ENCODE results near the gene CST9L. TPM values are rescaled to one million over a fixed set of nuclear protein-coding genes. Genes with fewer than 3 reads are reported as not detected.

Gene CST9L
- total and polyA plus RNA-seq, 7 experiments from 2014 or later, result not detected

- Mint-ChIP-seq H3K27me3 (peaks cover 10 to 48% (median 23%) of the 10 kb centered on the region in 5 donors), H3K36me3 (no peaks in the 10 kb centered on the region), H3K4me1 (peaks cover 0 to 1% (median 0%) of the 10 kb centered on the region in 7 donors), H3K9me3 (peaks cover 0 to 4% (median 0%) of the 10 kb centered on the region in 11 donors), H3K4me3 (no peak overlapping the region), H3K27ac (no peak overlapping the region)
- intact Hi-C loops (cut with micrococcal nuclease), result no loop called here
- ChIA-PET CTCF (no interaction called here), POLR2A (no interaction called here)
- H3K9me3 ChIP-seq (ENCODE audit: control insufficient read depth in 2 of 3, low read length in 3 of 3), result no peaks in the 10 kb centered on the region
- DNase-seq (no peak), ATAC-seq (no peak)
- H3K4me3 ChIP-seq (ENCODE audit: low read length), result no peak overlapping the region
- no peaks in the 10 kb centered on the region for H3K27me3 ChIP-seq (ENCODE audit: control insufficient read depth in 2 of 2, insufficient read depth in 2 of 2, low read length in 2 of 2)
- no peaks in the 10 kb centered on the region for H3K36me3 ChIP-seq (ENCODE audit: control insufficient read depth in 2 of 3, insufficient read depth in 3 of 3, low read length in 3 of 3)
- H3K4me1 ChIP-seq (ENCODE audit: control insufficient read depth in 2 of 2, insufficient read depth in 2 of 2, low read length in 2 of 2), result no peaks in the 10 kb centered on the region
- H3K27ac ChIP-seq (ENCODE audit: low read depth, low read length), result no peak overlapping the region
Observed at GRCh38 chr20:23587631-23588030, 19.3 kb upstream of the CST9L start.

DNA sequence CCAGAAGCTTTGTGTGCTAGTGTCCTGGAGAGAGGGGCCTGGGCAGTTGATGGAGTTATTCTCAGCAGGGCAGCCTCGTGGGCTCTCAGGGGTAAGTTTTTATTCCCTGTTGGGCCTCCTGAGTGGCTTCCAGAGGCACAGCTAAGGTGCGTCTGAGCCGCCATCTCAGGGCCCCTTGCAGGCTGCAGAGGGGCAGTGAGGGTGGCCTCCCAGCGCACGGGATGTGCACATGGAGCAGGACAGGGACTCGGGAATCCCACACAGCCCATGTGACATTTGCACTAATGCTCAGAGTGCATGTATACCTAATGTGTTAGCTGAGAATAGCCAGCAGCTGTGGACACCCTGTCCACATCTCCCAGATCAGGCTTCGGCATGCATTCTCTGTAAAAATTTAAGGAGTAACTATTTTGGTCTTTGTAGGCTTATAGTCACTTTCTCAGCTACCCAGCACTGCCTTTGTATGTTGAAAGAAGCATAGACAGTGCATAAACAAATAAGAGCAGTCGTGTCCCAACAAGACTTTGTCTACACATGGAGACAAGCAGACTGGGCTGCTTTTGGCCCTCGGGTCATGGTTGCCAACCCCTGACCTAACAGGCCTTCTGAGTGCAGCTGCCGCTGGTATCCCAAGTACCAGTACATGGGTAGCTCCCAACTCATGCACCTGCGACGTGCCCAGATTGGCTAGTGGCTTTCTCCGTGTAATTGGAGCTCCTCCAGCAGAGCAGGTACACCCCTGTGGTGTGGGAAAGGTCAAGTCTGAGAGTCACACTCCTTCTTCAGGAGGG lies 18.6 kb upstream of the CST9L start:
- POLR2A ChIA-PET, result no interaction called here

DNA sequence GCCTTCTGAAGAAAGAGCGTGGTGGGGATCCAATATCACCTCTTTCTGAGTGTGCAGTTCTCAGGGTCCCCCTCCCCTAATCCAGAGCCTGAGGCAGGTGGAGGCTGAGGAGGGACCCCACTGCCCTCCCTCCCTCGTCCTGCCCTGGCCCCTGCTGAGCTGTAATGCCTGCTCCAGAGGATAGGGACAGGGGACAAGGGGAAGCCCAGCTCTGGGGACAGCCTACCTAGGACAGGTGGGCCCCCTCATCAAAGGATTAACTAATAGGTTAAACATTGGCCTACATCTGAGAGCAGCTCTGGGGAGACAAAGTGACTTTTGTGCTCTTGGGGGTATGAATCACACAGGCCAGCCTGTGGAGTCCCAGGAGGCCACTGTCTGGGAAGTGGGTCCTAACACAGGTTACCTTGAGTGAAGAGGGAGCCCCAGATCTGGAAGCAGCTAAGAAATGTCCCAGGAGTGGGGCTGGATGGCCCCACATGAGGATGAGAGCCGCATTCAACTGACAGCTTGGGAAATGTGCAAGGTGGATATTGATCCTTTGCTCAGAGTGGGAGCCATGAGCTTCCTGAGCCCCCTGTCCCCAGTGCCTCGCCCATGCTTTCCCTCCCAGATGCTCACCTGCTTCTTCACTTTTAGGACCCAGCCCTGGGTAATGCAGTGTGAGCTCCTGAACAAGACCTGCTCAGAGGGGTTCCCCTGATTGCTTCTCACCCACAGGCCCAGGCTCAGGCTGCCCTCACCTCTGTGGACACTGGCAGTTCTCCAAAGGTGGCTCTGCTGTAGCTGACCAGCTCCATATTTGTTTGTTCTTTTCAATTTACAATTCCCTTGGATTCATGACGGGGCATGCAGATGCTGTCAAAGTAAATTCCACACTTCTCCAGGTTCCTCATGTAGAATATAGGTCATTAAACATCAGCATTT lies 17.8 kb upstream of the CST9L start:
- DNase-seq (no peak), ATAC-seq (no peak)
- Mint-ChIP-seq H3K36me3 (no peaks in the 10 kb centered on the region), H3K27ac (no peak overlapping the region), H3K4me1 (peaks cover 0 to 1% (median 0%) of the 10 kb centered on the region in 7 donors), H3K27me3 (peaks cover 10 to 59% (median 35%) of the 10 kb centered on the region in 5 donors), H3K4me3 (no peak overlapping the region), H3K9me3 (peaks cover 0 to 4% (median 1%) of the 10 kb centered on the region in 11 donors)
- Histone ChIP-seq H3K4me3 (ENCODE audit: low read length) (no peak overlapping the region), H3K4me1 (ENCODE audit: control insufficient read depth in 2 of 2, insufficient read depth in 2 of 2, low read length in 2 of 2) (no peaks in the 10 kb centered on the region), H3K27ac (ENCODE audit: low read depth, low read length) (no peak overlapping the region), H3K27me3 (ENCODE audit: control insufficient read depth in 2 of 2, insufficient read depth in 2 of 2, low read length in 2 of 2) (no peaks in the 10 kb centered on the region), H3K9me3 (ENCODE audit: control insufficient read depth in 2 of 3, low read length in 3 of 3) (no peaks in the 10 kb centered on the region), H3K36me3 (ENCODE audit: control insufficient read depth in 2 of 3, insufficient read depth in 3 of 3, low read length in 3 of 3) (no peaks in the 10 kb centered on the region)
- intact Hi-C loops (cut with micrococcal nuclease), result no loop called here
- ChIA-PET POLR2A (no interaction called here), CTCF (no interaction called here)

More for the DNA sequence above, 18.6 kb upstream of the CST9L start:
- H3K27ac Mint-ChIP-seq, result no peak overlapping the region
- no peaks in the 10 kb centered on the region for H3K36me3 Mint-ChIP-seq
- H3K9me3 ChIP-seq (ENCODE audit: control insufficient read depth in 2 of 3, low read length in 3 of 3), result no peaks in the 10 kb centered on the region
- ATAC-seq (no peak), DNase-seq (no peak)
- H3K4me3 ChIP-seq (ENCODE audit: low read length), result no peak overlapping the region
- CTCF ChIA-PET, result no interaction called here
- H3K4me1 Mint-ChIP-seq, result peaks cover 0 to 1% (median 0%) of the 10 kb centered on the region in 7 donors
- H3K9me3 Mint-ChIP-seq, result peaks cover 0 to 4% (median 0%) of the 10 kb centered on the region in 11 donors
- H3K36me3 ChIP-seq (ENCODE audit: control insufficient read depth in 2 of 3, insufficient read depth in 3 of 3, low read length in 3 of 3), result no peaks in the 10 kb centered on the region
- no peaks in the 10 kb centered on the region for H3K27me3 ChIP-seq (ENCODE audit: control insufficient read depth in 2 of 2, insufficient read depth in 2 of 2, low read length in 2 of 2)
- no peak overlapping the region for H3K4me3 Mint-ChIP-seq
- no peak overlapping the region for H3K27ac ChIP-seq (ENCODE audit: low read depth, low read length)
- peaks cover 10 to 55% (median 28%) of the 10 kb centered on the region in 5 donors for H3K27me3 Mint-ChIP-seq
- H3K4me1 ChIP-seq (ENCODE audit: control insufficient read depth in 2 of 2, insufficient read depth in 2 of 2, low read length in 2 of 2), result no peaks in the 10 kb centered on the region
- intact Hi-C loops (cut with micrococcal nuclease), result no loop called here

- ChIA-PET CTCF (no interaction called here), POLR2A (no interaction called here)
Observed at GRCh38 chr20:23585449-23585807, 17.1 kb upstream of the CST9L start.

DNA sequence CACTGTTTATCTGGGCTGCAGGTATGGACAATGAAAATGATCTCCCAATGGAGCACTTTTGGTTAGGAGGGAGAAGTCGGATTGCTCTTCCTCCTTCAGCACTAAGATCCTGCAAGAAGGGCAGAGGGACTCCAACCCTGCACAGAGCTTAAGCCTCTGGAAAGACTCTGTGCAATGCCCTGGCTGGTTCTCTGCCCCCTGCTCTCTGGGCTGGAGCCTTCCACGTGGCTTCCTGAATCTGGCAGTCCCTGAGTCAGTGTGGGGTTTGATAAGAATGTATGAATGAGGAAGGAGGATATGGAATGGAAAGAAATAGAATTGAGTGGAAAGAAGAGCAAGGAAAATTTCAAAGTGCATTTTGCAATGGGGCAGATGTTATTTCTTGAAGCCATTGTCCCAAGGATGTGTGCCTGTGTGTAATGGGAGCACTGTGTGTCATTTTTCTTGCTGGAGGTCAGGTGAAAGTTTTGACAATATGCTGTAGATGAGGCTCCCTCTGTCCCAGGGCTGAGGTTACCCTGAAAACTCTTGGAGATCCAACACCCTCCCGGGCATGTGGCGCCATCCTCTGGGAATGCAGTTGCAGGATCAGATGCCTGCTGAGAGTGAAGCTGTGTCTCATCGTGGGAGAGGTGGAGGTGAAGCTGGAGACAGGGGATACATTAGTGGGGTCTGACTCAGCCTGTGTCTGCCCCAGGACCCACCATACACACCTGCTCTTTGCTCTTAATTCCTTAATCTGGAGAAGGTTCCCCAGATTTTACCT lies 16.3 kb upstream of the CST9L start:
- no peak overlapping the region for H3K4me3 ChIP-seq (ENCODE audit: low read length)
- no peaks in the 10 kb centered on the region for H3K36me3 ChIP-seq (ENCODE audit: control insufficient read depth in 2 of 3, insufficient read depth in 3 of 3, low read length in 3 of 3)
- H3K27me3 Mint-ChIP-seq, result peaks cover 10 to 65% (median 44%) of the 10 kb centered on the region in 5 donors
- H3K4me3 Mint-ChIP-seq, result no peak overlapping the region
- no peaks in the 10 kb centered on the region for H3K4me1 ChIP-seq (ENCODE audit: control insufficient read depth in 2 of 2, insufficient read depth in 2 of 2, low read length in 2 of 2)
- ATAC-seq (no peak), DNase-seq (no peak)
- no peak overlapping the region for H3K27ac ChIP-seq (ENCODE audit: low read depth, low read length)
- no peaks in the 10 kb centered on the region for H3K9me3 ChIP-seq (ENCODE audit: control insufficient read depth in 2 of 3, low read length in 3 of 3)
- intact Hi-C loops (cut with micrococcal nuclease), result no loop called here
- ChIA-PET CTCF (no interaction called here), POLR2A (no interaction called here)
- no peak overlapping the region for H3K27ac Mint-ChIP-seq
- no peaks in the 10 kb centered on the region for H3K27me3 ChIP-seq (ENCODE audit: control insufficient read depth in 2 of 2, insufficient read depth in 2 of 2, low read length in 2 of 2)
- H3K9me3 Mint-ChIP-seq, result peaks cover 0 to 12% (median 6%) of the 10 kb centered on the region in 11 donors
- peaks cover 0 to 1% (median 0%) of the 10 kb centered on the region in 7 donors for H3K4me1 Mint-ChIP-seq
- H3K36me3 Mint-ChIP-seq, result no peaks in the 10 kb centered on the region

More at GRCh38 chr20:23585449-23585807, 17.1 kb upstream of the CST9L start:
- Mint-ChIP-seq H3K9me3 (peaks cover 0 to 7% (median 4%) of the 10 kb centered on the region in 11 donors), H3K36me3 (no peaks in the 10 kb centered on the region), H3K4me3 (no peak overlapping the region), H3K27me3 (peaks cover 10 to 65% (median 38%) of the 10 kb centered on the region in 5 donors), H3K4me1 (peaks cover 0 to 1% (median 0%) of the 10 kb centered on the region in 7 donors), H3K27ac (no peak overlapping the region)
- Histone ChIP-seq H3K4me3 (ENCODE audit: low read length) (no peak overlapping the region), H3K27me3 (ENCODE audit: control insufficient read depth in 2 of 2, insufficient read depth in 2 of 2, low read length in 2 of 2) (no peaks in the 10 kb centered on the region), H3K9me3 (ENCODE audit: control insufficient read depth in 2 of 3, low read length in 3 of 3) (no peaks in the 10 kb centered on the region), H3K27ac (ENCODE audit: low read depth, low read length) (no peak overlapping the region), H3K4me1 (ENCODE audit: control insufficient read depth in 2 of 2, insufficient read depth in 2 of 2, low read length in 2 of 2) (no peaks in the 10 kb centered on the region), H3K36me3 (ENCODE audit: control insufficient read depth in 2 of 3, insufficient read depth in 3 of 3, low read length in 3 of 3) (no peaks in the 10 kb centered on the region)
- ATAC-seq (no peak), DNase-seq (no peak)
- intact Hi-C loops (cut with micrococcal nuclease), result no loop called here

- CTCF ChIA-PET, result no interaction called here
- peaks cover 10 to 65% (median 43%) of the 10 kb centered on the region in 5 donors for H3K27me3 Mint-ChIP-seq
- intact Hi-C loops (cut with micrococcal nuclease), result no loop called here
Observed at GRCh38 chr20:23583526-23583925, 15.2 kb upstream of the CST9L start.

More at GRCh38 chr20:23583526-23583925, 15.2 kb upstream of the CST9L start:
- no peak overlapping the region for H3K4me3 Mint-ChIP-seq
- H3K27ac Mint-ChIP-seq, result no peak overlapping the region
- no peaks in the 10 kb centered on the region for H3K4me1 Mint-ChIP-seq
- no peaks in the 10 kb centered on the region for H3K36me3 Mint-ChIP-seq
- H3K27ac ChIP-seq (ENCODE audit: low read depth, low read length), result no peak overlapping the region
- H3K4me1 ChIP-seq (ENCODE audit: control insufficient read depth in 2 of 2, insufficient read depth in 2 of 2, low read length in 2 of 2), result no peaks in the 10 kb centered on the region
- POLR2A ChIA-PET, result no interaction called here
- ATAC-seq (no peak), DNase-seq (no peak)
- no peaks in the 10 kb centered on the region for H3K36me3 ChIP-seq (ENCODE audit: control insufficient read depth in 2 of 3, insufficient read depth in 3 of 3, low read length in 3 of 3)
- no peak overlapping the region for H3K4me3 ChIP-seq (ENCODE audit: low read length)
- H3K9me3 Mint-ChIP-seq, result peaks cover 0 to 12% (median 6%) of the 10 kb centered on the region in 11 donors
- no peaks in the 10 kb centered on the region for H3K27me3 ChIP-seq (ENCODE audit: control insufficient read depth in 2 of 2, insufficient read depth in 2 of 2, low read length in 2 of 2)
- no peaks in the 10 kb centered on the region for H3K9me3 ChIP-seq (ENCODE audit: control insufficient read depth in 2 of 3, low read length in 3 of 3)
